Endothelial cell of umbilical vein (primary cell): ENCODE results near the gene SLC17A2. TPM values are rescaled to one million over a fixed set of nuclear protein-coding genes. Genes with fewer than 3 reads are reported as not detected.

Source experiments
- BruUV-seq: library from RNA; stranded (reverse); fragments of 400-500 nt; replicated peaks from 2 replicates; lab custom pipeline; 2021; lab: Mats Ljungman, UMichigan
- CTCF ChIA-PET: fragments of 300-600, 350-600 bp; sonication (Branson Sonifier 250); formaldehyde crosslinking; loops from one replicate; lab custom pipeline; 2021; ENCODE audit warnings: antibody characterized with exemption, inconsistent platforms; lab: Charles Lee
- POLR2A ChIA-PET: fragments of 300-600, 350-600 bp; sonication (Branson Sonifier 250); formaldehyde crosslinking; loops from one replicate; lab custom pipeline; 2021; ENCODE audit warnings: antibody characterized with exemption, inconsistent platforms; lab: Charles Lee
- DNase-seq: peaks from one replicate; pipeline ENCODE4 v3.0.0-alpha.2; 2011; ENCODE audit warnings: low read depth, low spot score
- FAIRE-seq: peaks from 2 replicates; lab custom pipeline; 2011; peaks lifted over from hg19 to GRCh38; lab: Jason Lieb, UNC
- H2AFZ ChIP-seq: 2 replicates; pipeline ENCODE4 v1.6.0; 2012; ENCODE audit warnings: low read depth, low read length, control low read depth, inconsistent platforms
- H3K27ac ChIP-seq: 2 replicates; pipeline ENCODE4 v1.5.1; 2011; ENCODE audit warnings: low read depth, mild to moderate bottlenecking, control low read depth, low read length, moderate library complexity; ENCODE audit not compliant: insufficient read depth
- H3K27me3 ChIP-seq, 2 experiments: 2 replicates each; pipeline versions ENCODE4 v1.6.0 to v1.6.1; 2011; ENCODE audit warnings: low read length in 2 of 2, mixed read lengths in 1 of 2; ENCODE audit not compliant: control insufficient read depth in 2 of 2, insufficient read depth in 2 of 2
- H3K36me3 ChIP-seq, 2 experiments: 2 replicates in 1 of 2; 3 replicates in 1 of 2; pipeline ENCODE4 v1.5.1; 2011; ENCODE audit warnings: low read length in 2 of 2, mild to moderate bottlenecking in 1 of 2, moderate library complexity in 1 of 2; ENCODE audit not compliant: control insufficient read depth in 2 of 2, insufficient read depth in 2 of 2; ENCODE audit errors: extremely low read depth in 1 of 2
- H3K4me1 ChIP-seq: 3 replicates; pipeline ENCODE4 v1.5.1; 2011; ENCODE audit warnings: mild to moderate bottlenecking, low read length; ENCODE audit not compliant: control insufficient read depth, insufficient read depth; ENCODE audit errors: extremely low read depth
- H3K4me2 ChIP-seq: 2 replicates; pipeline ENCODE4 v1.6.1; 2011; ENCODE audit warnings: low read length, control low read depth, mixed read lengths; ENCODE audit not compliant: insufficient read depth
- H3K4me3 ChIP-seq, 3 experiments: fragments of 200-600 bp in 1 of 3; sonication (generic), shearing (Covaris generic) in 1 of 3; replicated peaks in 1 of 3; 2 replicates each; pipeline ENCODE4 v1.5.1; 2011 to 2016; ENCODE audit warnings: control low read depth in 3 of 3, low read length in 3 of 3, mild to moderate bottlenecking in 2 of 3, inconsistent platforms in 1 of 3, low read depth in 1 of 3, moderate library complexity in 1 of 3; ENCODE audit not compliant: insufficient read depth in 1 of 3
- H3K79me2 ChIP-seq: 2 replicates; pipeline ENCODE4 v1.6.0; 2012; ENCODE audit warnings: low read length, inconsistent platforms; ENCODE audit not compliant: control insufficient read depth, insufficient read depth
- H3K9ac ChIP-seq: replicated peaks from 2 replicates; pipeline ENCODE3; 2011; ENCODE audit warnings: low read length, control low read depth; ENCODE audit not compliant: insufficient read depth; ENCODE audit errors: extremely low read depth
- H3K9me1 ChIP-seq: replicated peaks from 3 replicates; pipeline ENCODE4 v1.6.0; 2011; ENCODE audit warnings: mild to moderate bottlenecking, low read length; ENCODE audit not compliant: control insufficient read depth, insufficient read depth; ENCODE audit errors: extremely low read depth
- H3K9me3 ChIP-seq: replicated peaks from 2 replicates; pipeline ENCODE4 v1.5.1; 2012; ENCODE audit warnings: low read length, inconsistent platforms; ENCODE audit not compliant: control insufficient read depth, insufficient read depth
- H4K20me1 ChIP-seq: replicated peaks from 2 replicates; pipeline ENCODE3; 2011; ENCODE audit warnings: mild to moderate bottlenecking, low read length; ENCODE audit not compliant: control insufficient read depth, insufficient read depth; ENCODE audit errors: extremely low read depth
- EZH2 ChIP-seq: IDR thresholded peaks from 2 replicates; pipeline ENCODE4 v1.6.1; 2012; ENCODE audit warnings: borderline replicate concordance, low read depth, mild to moderate bottlenecking, moderate library complexity, low read length, inconsistent platforms; ENCODE audit not compliant: severe bottlenecking
- FOS ChIP-seq: IDR thresholded peaks from 2 replicates; pipeline ENCODE4 v1.6.1; 2011; ENCODE audit warnings: mild to moderate bottlenecking, low read length, moderate library complexity, borderline replicate concordance; ENCODE audit not compliant: insufficient read depth
- GATA2 ChIP-seq: IDR thresholded peaks from 2 replicates; pipeline ENCODE4 v1.7.0; 2011; ENCODE audit warnings: low read depth, mild to moderate bottlenecking, moderate library complexity, mixed read lengths, low read length; ENCODE audit not compliant: insufficient read length, insufficient read depth
- JUN ChIP-seq: IDR thresholded peaks from 2 replicates; pipeline ENCODE4 v1.6.1; 2011; ENCODE audit warnings: borderline replicate concordance, low read depth; ENCODE audit not compliant: insufficient read length, insufficient read depth
- MYC ChIP-seq: IDR thresholded peaks from one replicate; pipeline ENCODE4 v1.6.1; 2011; ENCODE audit warnings: mild to moderate bottlenecking, low read depth, low read length
- POLR2A ChIP-seq: IDR thresholded peaks from 2 replicates; pipeline ENCODE4 v1.6.1; 2012; ENCODE audit warnings: low read depth, mild to moderate bottlenecking, control low read depth, low read length
- POLR2AphosphoS5 ChIP-seq: IDR thresholded peaks from 2 replicates; pipeline ENCODE4 v1.6.1; 2012; ENCODE audit warnings: low read depth, mild to moderate bottlenecking, control low read depth, low read length, moderate library complexity; ENCODE audit not compliant: insufficient read depth
- dilution Hi-C: fragments of 300-500 bp; cut with MboI; formaldehyde crosslinking; loops from one replicate; pipeline ENCODE4 v1.15.0; 2019; ENCODE audit warnings: low sequenced_read_pairs; ENCODE audit not compliant: extremely low pct_ligation_motif_present
- intact Hi-C: fragments of 100-400 bp; cut with micrococcal nuclease; formaldehyde crosslinking; loops from one replicate; pipeline ENCODE4 v1.10.0; 2022
- polyA plus RNA-seq, 4 experiments: library from polyadenylated mRNA; depleted of rRNA in 3 of 4; stranded (reverse) in 3 of 4; unstranded in 1 of 4; fragments of >200 nt; gene quantifications; 2 replicates each; pipeline versions ENCODE4 v1.2.1 to v1.2.3, GENCODE V29; 2011 to 2012; ENCODE audit warnings: missing spikeins in 1 of 4
- total RNA-seq: library from RNA; stranded (reverse); gene quantifications from 2 replicates; pipeline ENCODE4 v1.2.3, GENCODE V29; 2021
- TF ChIP-seq, protein P1 (sequence below), 2 donors: IDR thresholded peaks; 1 replicate in 1 of 2; 2 replicates in 1 of 2; pipeline ENCODE4 v1.5.1; 2011; ENCODE audit warnings: low read length in 2 of 2, mild to moderate bottlenecking in 2 of 2, moderate library complexity in 2 of 2, control low read depth in 1 of 2, inconsistent platforms in 1 of 2, low read depth in 1 of 2; ENCODE audit not compliant: insufficient read depth in 1 of 2; ENCODE audit errors: extremely low read depth in 1 of 2
- TF ChIP-seq, protein P2 (sequence below): IDR thresholded peaks from 2 replicates; pipeline ENCODE4 v1.6.1; 2011; ENCODE audit not compliant: insufficient read depth, insufficient read length

SLC17A2 gene
- total and polyA plus RNA-seq, 2 donors (not counting 3 experiments of a cell fraction or from before 2014, with no cell fraction given), result not detected

DNA sequence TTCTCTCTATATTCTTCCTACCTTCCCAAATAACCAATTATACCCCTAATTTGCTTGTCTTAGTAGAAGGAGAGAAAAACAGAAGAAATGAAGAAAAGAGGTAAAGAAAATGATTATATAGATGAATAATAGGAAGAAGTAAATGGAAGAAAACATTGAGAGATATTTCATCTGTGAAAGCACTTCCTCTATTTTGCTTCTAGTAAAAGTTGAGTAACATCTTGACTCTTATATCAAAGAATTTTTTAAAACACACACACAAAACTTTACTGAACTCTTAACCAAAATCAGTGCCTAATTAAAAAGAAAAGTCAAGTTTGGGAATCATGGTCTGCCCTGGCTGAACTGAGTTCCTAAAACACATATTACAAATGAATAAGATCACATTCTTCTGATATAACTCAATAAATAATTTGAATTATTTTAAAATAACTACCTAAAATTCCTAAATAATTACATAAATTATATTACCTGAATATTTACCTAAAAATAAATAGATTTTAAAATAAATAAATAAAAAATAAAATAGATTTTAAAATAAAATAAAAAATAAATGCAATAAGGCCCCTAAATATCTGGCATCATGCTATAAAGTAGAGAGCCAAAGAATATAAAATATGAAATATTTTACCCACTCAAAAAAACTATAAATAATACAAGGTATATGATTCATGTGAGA lies 8.8 kb downstream of the SLC17A2 start:
- H3K36me3 ChIP-seq, result no peaks in the 10 kb centered on the region
- H3K79me2 ChIP-seq, result no peaks in the 10 kb centered on the region
- ChIA-PET POLR2A (no interaction called here), CTCF (interaction anchor here (1.2 kb wide), 1 partner anchor 19 kb away, joined by 3 read pairs; no protein-coding TSS in a partner anchor)
- no peak overlapping the region for H2AFZ ChIP-seq
- no peaks in the 10 kb centered on the region for H3K4me1 ChIP-seq
- DNase-seq (no peak), FAIRE-seq (no peak)
- no peaks in the 10 kb centered on the region for H3K9me3 ChIP-seq
- H4K20me1 ChIP-seq, result no peaks in the 10 kb centered on the region
- dilution Hi-C loops, result no loop called here
- intact Hi-C loops, result no loop called here
- peaks cover 0 to 2% of the 10 kb centered on the region in 2 experiments for H3K27me3 ChIP-seq
- no peak for TF ChIP-seq POLR2AphosphoS5
- TF ChIP-seq MYC, result no peak
- no peak for TF ChIP-seq JUN
- TF ChIP-seq, protein P1, sequence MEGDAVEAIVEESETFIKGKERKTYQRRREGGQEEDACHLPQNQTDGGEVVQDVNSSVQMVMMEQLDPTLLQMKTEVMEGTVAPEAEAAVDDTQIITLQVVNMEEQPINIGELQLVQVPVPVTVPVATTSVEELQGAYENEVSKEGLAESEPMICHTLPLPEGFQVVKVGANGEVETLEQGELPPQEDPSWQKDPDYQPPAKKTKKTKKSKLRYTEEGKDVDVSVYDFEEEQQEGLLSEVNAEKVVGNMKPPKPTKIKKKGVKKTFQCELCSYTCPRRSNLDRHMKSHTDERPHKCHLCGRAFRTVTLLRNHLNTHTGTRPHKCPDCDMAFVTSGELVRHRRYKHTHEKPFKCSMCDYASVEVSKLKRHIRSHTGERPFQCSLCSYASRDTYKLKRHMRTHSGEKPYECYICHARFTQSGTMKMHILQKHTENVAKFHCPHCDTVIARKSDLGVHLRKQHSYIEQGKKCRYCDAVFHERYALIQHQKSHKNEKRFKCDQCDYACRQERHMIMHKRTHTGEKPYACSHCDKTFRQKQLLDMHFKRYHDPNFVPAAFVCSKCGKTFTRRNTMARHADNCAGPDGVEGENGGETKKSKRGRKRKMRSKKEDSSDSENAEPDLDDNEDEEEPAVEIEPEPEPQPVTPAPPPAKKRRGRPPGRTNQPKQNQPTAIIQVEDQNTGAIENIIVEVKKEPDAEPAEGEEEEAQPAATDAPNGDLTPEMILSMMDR (IDR thresholded peaks at IDR 0.05; ENCODE audit: extremely low read depth in 1 of 2, insufficient read depth in 1 of 2, low read depth in 1 of 2, low read length in 2 of 2), result no peak
- TF ChIP-seq, protein P2, sequence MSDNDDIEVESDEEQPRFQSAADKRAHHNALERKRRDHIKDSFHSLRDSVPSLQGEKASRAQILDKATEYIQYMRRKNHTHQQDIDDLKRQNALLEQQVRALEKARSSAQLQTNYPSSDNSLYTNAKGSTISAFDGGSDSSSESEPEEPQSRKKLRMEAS, result no peak
- no peak for TF ChIP-seq GATA2
- no peak for TF ChIP-seq EZH2
- TF ChIP-seq FOS, result no peak
- no peak for TF ChIP-seq POLR2A
- H3K9me1 ChIP-seq, result no peaks in the 10 kb centered on the region
- H3K4me2 ChIP-seq, result no peak overlapping the region
- no peak overlapping the region for H3K9ac ChIP-seq
- no peak overlapping the region for H3K27ac ChIP-seq
- no TSS peak for BruUV-seq
- H3K4me3 ChIP-seq, result no peak overlapping the region
